Measurements from ENCODE around the gene UPF1.

The UPF1 gene

DNA sequence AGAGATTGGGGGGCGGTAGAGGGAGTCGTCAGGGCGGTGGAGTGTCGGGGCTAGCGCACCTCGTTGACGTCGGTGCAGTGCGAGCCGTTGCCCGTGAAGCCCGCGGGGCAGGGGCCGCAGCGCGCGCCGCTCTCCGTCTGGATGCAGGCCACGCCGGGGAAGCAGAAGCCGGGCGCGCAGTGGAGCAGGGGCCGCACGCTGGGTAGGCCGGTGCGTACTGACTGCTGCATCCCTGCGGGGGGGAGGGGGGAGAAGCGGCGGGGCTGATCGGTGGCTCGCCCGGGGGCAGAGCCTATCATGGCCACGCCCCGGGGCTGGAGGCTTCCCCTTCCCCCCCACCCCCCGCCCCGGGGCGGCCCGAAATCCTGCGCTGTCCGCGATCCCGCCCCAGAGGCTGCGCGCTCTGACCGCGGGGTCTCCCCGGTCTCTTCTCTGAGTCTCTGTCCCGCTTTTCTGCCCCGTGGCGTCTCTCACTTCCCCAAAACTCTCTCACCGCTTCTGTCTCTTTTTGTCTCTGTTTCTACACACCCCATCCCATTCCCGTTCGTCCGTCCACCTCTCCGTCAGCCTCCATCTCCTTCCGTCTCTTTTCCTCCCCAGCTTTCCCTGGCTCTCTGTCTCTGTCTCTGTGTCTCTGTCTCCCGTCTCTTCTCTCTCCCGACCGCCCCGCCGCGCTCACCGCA lies 41.7 kb upstream of the UPF1 start (continued):
- TF ChIP-seq, protein P1, sequence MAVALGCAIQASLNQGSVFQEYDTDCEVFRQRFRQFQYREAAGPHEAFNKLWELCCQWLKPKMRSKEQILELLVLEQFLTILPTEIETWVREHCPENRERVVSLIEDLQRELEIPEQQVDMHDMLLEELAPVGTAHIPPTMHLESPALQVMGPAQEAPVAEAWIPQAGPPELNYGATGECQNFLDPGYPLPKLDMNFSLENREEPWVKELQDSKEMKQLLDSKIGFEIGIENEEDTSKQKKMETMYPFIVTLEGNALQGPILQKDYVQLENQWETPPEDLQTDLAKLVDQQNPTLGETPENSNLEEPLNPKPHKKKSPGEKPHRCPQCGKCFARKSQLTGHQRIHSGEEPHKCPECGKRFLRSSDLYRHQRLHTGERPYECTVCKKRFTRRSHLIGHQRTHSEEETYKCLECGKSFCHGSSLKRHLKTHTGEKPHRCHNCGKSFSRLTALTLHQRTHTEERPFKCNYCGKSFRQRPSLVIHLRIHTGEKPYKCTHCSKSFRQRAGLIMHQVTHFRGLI (tag by site-specific recombination; IDR thresholded peaks at IDR 0.05), result no peak
- TF ChIP-seq KLF9 (tag by site-specific recombination; IDR thresholded peaks at IDR 0.05; ENCODE audit: low read depth), result no peak
- TF ChIP-seq ZNF600 (tag by site-specific recombination; IDR thresholded peaks at IDR 0.05), result peak; percentile 45; the same call in 1 of the 2 replicates
- no peak for TF ChIP-seq ZNF391 (tag by site-specific recombination; IDR thresholded peaks at IDR 0.05; ENCODE audit: borderline replicate concordance, low read depth)
- no peak for TF ChIP-seq ZNF473 (tag by site-specific recombination; IDR thresholded peaks at IDR 0.05)
- TF ChIP-seq ZFHX2 (tag by site-specific recombination; conservative IDR thresholded peaks at IDR 0.05), result no peak
- TF ChIP-seq ZNF530 (tag by site-specific recombination; IDR thresholded peaks at IDR 0.05; ENCODE audit: low read depth), result no peak
- TF ChIP-seq ZNF623 (tag by site-specific recombination; IDR thresholded peaks at IDR 0.05), result no peak
- TF ChIP-seq ZBTB17 (tag by site-specific recombination; IDR thresholded peaks at IDR 0.05), result no peak
- no peak; the same call in 1 of the 2 replicates for TF ChIP-seq ZNF76 (tag by site-specific recombination; IDR thresholded peaks at IDR 0.05; ENCODE audit: borderline replicate concordance, low read depth)
- TF ChIP-seq ZNF624 (tag by site-specific recombination; IDR thresholded peaks at IDR 0.05), result no peak
- TF ChIP-seq, protein P2, sequence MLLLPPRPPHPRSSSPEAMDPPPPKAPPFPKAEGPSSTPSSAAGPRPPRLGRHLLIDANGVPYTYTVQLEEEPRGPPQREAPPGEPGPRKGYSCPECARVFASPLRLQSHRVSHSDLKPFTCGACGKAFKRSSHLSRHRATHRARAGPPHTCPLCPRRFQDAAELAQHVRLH (tag by site-specific recombination; IDR thresholded peaks at IDR 0.05), result no peak
- TF ChIP-seq ZNF48 (tag by site-specific recombination; IDR thresholded peaks at IDR 0.05), result no peak
- TF ChIP-seq, protein P3, sequence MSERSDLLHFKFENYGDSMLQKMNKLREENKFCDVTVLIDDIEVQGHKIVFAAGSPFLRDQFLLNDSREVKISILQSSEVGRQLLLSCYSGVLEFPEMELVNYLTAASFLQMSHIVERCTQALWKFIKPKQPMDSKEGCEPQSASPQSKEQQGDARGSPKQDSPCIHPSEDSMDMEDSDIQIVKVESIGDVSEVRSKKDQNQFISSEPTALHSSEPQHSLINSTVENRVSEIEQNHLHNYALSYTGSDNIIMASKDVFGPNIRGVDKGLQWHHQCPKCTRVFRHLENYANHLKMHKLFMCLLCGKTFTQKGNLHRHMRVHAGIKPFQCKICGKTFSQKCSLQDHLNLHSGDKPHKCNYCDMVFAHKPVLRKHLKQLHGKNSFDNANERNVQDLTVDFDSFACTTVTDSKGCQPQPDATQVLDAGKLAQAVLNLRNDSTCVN (tag by site-specific recombination; optimal IDR thresholded peaks at IDR 0.05), result peak; percentile 66
- TF ChIP-seq KLF8 (tag by site-specific recombination; IDR thresholded peaks at IDR 0.05), result no peak
- TF ChIP-seq ZNF221 (tag by site-specific recombination; IDR thresholded peaks at IDR 0.05; ENCODE audit: borderline replicate concordance), result no peak
- TF ChIP-seq, protein P4, sequence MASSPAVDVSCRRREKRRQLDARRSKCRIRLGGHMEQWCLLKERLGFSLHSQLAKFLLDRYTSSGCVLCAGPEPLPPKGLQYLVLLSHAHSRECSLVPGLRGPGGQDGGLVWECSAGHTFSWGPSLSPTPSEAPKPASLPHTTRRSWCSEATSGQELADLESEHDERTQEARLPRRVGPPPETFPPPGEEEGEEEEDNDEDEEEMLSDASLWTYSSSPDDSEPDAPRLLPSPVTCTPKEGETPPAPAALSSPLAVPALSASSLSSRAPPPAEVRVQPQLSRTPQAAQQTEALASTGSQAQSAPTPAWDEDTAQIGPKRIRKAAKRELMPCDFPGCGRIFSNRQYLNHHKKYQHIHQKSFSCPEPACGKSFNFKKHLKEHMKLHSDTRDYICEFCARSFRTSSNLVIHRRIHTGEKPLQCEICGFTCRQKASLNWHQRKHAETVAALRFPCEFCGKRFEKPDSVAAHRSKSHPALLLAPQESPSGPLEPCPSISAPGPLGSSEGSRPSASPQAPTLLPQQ (tag by site-specific recombination; IDR thresholded peaks at IDR 0.05), result no peak
- no peak for TF ChIP-seq YY2 (tag by site-specific recombination; IDR thresholded peaks at IDR 0.05)
- TF ChIP-seq, protein P5, sequence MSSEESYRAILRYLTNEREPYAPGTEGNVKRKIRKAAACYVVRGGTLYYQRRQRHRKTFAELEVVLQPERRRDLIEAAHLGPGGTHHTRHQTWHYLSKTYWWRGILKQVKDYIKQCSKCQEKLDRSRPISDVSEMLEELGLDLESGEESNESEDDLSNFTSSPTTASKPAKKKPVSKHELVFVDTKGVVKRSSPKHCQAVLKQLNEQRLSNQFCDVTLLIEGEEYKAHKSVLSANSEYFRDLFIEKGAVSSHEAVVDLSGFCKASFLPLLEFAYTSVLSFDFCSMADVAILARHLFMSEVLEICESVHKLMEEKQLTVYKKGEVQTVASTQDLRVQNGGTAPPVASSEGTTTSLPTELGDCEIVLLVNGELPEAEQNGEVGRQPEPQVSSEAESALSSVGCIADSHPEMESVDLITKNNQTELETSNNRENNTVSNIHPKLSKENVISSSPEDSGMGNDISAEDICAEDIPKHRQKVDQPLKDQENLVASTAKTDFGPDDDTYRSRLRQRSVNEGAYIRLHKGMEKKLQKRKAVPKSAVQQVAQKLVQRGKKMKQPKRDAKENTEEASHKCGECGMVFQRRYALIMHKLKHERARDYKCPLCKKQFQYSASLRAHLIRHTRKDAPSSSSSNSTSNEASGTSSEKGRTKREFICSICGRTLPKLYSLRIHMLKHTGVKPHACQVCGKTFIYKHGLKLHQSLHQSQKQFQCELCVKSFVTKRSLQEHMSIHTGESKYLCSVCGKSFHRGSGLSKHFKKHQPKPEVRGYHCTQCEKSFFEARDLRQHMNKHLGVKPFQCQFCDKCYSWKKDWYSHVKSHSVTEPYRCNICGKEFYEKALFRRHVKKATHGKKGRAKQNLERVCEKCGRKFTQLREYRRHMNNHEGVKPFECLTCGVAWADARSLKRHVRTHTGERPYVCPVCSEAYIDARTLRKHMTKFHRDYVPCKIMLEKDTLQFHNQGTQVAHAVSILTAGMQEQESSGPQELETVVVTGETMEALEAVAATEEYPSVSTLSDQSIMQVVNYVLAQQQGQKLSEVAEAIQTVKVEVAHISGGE (tag by site-specific recombination; conservative IDR thresholded peaks at IDR 0.05; ENCODE audit: low read depth), result peak; percentile 58
- TF ChIP-seq ZNF324 (tag by site-specific recombination; IDR thresholded peaks at IDR 0.05), result no peak
- TF ChIP-seq ZNF701 (tag by site-specific recombination; IDR thresholded peaks at IDR 0.05), result no peak
- no peak for TF ChIP-seq GLI2 (tag by site-specific recombination; IDR thresholded peaks at IDR 0.05; ENCODE audit: borderline replicate concordance, low read depth)
- no peak for TF ChIP-seq ZNF214 (tag by site-specific recombination; IDR thresholded peaks at IDR 0.05; ENCODE audit: borderline replicate concordance)
- no peak for TF ChIP-seq MYNN (tag by site-specific recombination; IDR thresholded peaks at IDR 0.05; ENCODE audit: borderline replicate concordance)
- TF ChIP-seq ZNF610 (tag by site-specific recombination; IDR thresholded peaks at IDR 0.05; ENCODE audit: borderline replicate concordance), result no peak
- TF ChIP-seq ZEB2 (tag by site-specific recombination; IDR thresholded peaks at IDR 0.05), result 0 out of 2 replicates have a peak, but pooled peaks have one; percentile 53
- TF ChIP-seq YY1 (tag by site-specific recombination; IDR thresholded peaks at IDR 0.05), result no peak
- TF ChIP-seq, protein P6, sequence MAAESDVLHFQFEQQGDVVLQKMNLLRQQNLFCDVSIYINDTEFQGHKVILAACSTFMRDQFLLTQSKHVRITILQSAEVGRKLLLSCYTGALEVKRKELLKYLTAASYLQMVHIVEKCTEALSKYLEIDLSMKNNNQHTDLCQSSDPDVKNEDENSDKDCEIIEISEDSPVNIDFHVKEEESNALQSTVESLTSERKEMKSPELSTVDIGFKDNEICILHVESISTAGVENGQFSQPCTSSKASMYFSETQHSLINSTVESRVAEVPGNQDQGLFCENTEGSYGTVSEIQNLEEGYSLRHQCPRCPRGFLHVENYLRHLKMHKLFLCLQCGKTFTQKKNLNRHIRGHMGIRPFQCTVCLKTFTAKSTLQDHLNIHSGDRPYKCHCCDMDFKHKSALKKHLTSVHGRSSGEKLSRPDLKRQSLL (tag by site-specific recombination; IDR thresholded peaks at IDR 0.05), result no peak
- TF ChIP-seq TCF7L2 (IDR thresholded peaks at IDR 0.05; ENCODE audit: borderline replicate concordance, low read depth, low read length), result no peak
- TF ChIP-seq ZNF223 (tag by site-specific recombination; IDR thresholded peaks at IDR 0.05), result no peak

All from HEK293 (cell line).